ENCODE data around the gene HOXB4.

The HOXB4 gene

DNA sequence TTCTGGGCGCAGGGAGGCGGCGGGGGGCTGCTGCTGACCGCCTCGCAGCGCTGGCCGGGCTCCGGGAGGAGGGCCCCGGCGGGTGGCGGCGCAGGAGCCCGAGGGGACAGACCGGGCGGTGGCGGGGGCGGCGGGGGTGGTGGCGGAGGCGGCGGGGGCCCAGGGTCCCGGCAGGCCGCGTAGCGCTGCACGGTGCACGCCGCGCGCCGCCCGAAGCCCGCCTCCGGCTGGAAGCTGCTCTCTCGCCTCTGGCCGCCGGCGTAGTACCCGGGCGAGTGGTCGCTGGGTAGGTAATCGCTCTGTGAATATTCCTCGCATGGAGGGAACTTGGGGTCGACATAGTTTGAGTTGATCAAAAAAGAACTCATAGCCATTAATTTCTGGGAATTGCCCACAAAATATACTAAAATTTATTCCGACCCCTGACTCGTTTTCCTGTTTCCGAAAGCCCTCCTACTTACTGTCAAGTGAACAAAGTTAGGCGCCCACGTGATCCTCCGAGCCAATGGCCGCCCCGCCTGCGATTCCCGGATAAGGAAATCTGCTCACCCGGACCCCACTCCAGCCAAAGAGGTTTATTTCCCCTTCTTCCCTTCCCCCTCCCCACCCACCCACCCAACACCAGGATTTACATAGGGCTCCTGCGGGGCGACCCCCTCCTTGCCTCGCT lies at the start of gene HOXB4:
TSS of gene HOXB4 (minus strand) at position 405 of the 670 bp plus-strand sequence. CDS start at position 374, 31 bp downstream.
- peak; percentile 33 to 60 for DNase-seq (ENCODE audit: low read depth in 2 of 2)

DNA sequence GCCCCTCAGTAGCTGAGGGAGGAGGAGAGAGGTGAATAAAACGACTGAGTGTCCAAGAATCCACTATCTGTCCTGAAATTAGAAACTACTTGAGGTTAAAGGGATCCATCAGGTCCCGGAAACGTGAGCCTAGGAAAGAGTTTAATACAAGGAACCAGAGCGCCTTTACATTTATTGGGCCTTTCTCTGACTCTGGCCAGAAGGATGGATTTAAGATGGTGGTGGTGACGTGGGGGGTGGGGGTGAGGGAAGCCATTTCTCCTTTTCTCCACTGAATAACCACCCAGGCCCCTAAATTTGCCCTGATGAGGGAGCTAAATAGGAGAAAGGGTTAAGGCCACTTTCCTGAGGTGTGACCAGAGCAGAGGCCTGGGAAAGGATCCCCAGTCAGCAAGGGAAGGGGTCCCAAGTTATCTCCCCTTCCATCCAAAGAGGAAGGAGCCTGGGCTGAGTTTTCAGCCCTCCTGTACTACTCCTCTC lies 49.0 kb upstream of the HOXB4 start:
- DNase-seq (ENCODE audit: low read depth in 2 of 2) = no peak

DNA sequence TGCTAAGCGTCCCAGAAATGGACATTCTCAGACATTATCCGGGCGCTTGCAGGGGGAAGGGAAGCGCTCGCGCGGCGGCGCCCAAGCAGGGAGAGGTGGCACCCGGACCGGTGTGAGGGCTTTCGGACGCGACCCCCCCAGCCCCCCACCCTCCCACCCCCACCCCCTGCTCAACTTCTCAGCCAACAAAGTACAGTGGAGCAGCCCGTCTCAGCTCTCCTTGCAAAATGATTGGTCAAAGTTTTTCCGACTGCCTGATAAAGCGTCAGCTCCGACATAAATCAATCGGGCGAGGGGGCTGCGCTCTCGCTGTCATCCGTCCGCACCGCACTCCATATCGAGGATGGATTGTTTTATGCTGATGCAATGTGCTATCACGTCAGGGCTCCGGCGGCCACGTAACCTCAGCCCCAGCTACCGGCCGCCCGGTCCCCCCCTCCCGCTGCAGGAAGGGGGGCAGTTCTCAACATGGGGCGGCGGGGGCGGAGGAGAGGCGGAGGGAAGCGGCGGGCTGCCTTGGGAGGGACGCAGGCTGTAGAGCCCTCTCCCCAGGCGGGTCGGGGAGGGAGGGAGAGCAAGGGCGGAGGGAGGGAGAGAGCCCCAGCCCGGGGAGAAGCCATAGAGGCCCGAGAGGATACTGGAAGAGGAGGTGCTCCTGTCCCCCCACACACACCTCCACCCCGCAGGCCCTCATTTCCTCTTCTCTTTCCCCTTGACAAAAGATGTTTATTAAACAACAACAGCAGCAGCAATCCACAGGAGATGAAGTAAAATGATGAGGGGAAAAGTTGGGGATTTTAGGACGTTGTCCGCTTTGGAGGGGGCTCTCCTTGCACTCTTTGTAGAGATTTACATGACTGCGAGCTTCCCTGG lies 48.3 kb upstream of the HOXB4 start, which contains the start of gene HOXB9:
TSS of gene HOXB9 (minus strand) at position 114 of the 873 bp plus-strand sequence. CDS start at position 25, 89 bp downstream.
- no peak for DNase-seq (ENCODE audit: low read depth in 2 of 2)

DNA sequence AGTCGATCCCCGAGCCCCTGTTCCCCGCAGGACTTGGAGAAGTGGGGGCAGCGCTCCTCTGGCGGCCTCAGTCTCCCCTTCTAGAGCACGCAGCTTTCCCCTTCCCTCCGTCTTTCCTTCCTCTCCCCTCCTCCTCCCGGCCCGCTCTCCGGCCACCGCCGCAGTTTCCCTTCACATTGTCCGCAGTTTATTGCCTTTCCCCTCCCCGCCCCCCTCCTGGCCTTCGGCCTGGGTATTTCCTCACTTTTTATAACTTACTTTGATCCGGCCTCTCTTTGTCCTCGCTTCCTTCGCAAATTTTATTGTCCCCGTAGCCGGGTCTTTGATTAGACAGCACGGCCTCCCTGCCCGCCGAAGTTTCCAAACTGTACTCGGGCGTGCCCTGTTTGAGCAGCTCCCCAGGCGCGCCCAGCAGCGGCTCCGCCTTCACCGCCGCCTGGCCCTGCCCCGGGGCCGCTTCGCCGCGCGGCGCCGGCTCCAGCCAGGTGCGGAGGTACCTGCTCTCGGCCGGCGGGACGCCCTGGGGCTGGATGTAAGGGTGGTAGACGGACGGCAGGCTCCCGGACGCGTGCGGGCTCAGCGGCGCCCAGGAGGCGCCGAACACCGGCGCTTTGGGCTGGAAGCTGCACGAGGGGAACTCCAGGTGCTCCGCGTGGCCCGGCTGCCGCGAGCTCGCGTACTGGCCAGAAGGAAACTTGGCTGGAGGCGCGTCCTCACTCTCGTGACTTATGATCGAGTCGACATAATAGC lies 47.5 kb upstream of the HOXB4 start:
- DNase-seq (ENCODE audit: low read depth in 2 of 2) = no peak

DNA sequence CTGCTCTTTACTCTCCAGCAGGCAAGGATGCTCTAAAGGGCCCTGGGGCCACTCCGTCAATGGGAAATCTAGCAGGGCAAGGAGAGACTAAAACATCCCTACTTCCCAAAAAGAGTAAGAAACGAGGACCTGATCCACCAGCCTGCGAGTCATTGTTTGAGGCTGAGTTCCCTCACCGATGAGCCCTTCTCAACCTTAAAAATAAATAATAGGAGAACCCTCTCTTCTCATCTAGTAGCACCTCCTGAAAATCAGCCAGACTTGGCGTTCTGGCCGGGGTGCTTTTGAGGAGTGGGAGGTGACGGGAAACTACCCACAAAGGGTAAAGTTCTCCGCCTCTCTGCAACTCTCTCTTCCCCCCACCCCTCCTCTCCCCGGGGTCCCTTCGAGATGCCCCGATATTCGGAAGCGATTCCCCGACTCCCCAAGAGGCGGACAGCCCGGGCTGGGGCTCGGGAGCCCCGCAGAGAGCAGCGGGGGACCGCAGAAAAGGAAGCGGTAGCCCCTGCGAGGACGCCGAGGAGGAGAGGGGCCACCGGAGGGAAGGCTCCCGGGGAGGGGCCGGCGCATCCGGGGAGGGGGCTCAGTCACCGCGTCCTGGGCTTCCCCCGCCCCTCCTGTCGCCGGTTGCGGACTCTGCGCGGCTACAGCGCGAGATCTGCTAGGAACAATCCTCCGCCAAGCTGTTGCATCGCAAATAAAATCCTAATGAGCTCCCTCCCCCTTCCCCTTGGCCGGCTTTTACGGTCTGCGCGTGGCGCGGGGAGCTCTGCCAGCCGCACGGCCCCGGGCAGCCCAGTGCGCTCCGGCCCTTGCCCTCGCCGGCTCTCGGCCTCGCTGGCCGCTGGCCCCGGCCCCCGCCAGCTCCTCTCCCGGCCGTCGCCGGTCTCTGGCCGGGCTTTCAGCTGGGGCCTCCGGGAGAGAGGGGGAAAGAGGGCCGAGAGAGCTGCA lies 46.7 kb upstream of the HOXB4 start:
- DNase-seq (ENCODE audit: low read depth in 2 of 2) = no peak

DNA sequence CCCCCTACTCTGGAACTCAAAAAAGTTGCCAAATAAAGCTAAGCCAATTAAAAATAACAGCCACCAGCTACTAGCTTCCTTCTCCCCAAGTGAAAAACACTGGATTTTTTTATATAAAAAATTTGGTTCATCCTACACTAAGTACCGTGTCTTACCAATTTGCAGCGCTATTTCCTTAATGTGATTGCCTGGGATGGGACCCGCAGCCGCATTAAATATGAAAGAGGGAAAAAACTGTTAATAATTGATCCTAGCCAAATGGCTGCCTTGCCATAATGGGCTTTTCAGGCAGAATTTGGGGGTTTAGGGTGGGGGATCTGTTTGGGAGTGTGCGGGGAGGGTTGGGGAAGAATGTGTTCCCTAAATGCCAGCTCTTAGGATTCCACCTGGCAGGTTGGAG lies 46.0 kb upstream of the HOXB4 start:
- DNase-seq (ENCODE audit: low read depth in 2 of 2) = no peak

DNA sequence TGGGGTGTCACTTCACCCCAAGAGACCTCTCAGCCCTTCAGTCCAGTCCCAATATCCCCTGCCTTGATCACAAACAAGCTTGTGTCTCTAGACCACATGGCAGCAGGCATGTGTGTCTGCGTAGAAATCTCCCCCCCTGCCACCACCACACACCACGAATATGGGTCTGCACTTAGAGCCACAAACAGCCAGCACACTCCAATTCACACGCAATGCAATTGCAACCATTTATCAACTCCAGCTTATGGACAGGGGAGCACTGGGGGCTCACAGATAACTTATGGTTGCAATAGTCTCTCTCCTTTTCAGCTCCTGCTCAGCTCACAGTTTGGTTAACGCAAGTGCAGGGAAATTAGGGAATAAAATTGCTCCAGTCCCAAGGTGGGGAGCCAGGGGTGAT lies 45.4 kb upstream of the HOXB4 start:
- DNase-seq (ENCODE audit: low read depth in 2 of 2) = no peak

DNA sequence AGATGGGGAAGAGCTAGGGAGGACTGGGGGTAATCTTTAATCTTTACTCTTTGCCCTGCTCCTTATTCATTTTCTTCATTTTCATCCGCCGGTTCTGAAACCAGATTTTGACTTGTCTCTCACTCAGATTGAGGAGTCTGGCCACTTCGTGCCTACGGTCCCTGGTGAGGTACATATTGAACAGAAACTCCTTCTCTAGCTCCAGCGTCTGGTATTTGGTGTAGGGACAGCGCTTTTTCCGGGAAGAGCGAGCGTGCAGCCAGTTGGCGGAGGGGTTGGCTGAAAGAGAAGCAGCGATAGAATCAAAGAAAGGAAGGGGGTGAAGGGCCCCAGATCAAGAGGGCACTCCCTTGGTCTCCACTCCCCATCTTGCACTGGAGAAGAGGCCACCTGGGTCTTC lies 44.7 kb upstream of the HOXB4 start:
- no peak for DNase-seq (ENCODE audit: low read depth in 2 of 2)

DNA sequence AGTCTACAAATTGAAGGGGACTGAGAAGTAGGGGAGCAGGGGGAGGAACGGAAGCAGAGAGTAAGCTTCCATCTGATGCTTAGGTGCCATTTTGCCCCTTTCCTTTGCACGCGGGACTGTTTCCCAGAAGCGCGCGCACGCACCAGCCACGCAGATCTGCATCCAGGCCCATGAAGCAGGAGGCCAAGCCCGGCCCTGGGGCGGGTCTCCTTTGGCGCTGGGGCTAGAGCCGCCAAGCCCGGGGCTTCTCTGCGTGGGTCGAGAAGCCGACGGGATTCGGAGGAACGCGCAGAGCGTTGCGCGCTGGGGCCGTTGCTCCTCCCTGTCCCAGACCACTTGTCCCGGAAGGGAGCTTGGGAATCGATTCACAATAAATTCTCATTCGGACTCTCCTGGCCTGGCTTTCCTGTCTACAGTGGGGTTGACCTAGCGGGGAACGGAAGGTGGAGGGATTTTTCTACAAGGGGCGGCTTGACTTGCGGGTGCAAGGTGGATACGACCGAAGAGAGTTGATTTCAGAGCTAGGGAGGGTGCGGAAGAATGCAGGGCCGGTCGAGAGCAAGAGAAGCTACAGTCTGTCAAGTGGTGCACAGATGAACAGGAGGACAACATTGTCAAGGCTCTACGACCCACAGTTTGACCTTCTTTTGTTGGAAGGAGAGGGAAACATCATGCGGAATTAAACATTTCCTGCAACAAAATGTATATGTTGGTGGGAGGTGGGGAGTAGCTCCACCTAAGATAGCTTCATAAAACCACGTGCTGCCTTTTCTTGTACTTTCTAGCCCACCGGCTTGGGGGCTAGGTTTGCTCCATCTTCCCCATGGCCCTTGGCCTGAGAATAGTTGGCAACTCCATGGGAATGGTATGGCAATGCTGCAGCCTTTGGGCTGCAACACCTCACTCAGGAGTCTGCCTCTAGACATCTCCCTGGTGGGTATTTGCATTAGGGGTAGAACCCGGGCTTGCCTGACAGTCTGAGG lies 43.6 kb upstream of the HOXB4 start:
- no peak for DNase-seq (ENCODE audit: low read depth in 2 of 2)

DNA sequence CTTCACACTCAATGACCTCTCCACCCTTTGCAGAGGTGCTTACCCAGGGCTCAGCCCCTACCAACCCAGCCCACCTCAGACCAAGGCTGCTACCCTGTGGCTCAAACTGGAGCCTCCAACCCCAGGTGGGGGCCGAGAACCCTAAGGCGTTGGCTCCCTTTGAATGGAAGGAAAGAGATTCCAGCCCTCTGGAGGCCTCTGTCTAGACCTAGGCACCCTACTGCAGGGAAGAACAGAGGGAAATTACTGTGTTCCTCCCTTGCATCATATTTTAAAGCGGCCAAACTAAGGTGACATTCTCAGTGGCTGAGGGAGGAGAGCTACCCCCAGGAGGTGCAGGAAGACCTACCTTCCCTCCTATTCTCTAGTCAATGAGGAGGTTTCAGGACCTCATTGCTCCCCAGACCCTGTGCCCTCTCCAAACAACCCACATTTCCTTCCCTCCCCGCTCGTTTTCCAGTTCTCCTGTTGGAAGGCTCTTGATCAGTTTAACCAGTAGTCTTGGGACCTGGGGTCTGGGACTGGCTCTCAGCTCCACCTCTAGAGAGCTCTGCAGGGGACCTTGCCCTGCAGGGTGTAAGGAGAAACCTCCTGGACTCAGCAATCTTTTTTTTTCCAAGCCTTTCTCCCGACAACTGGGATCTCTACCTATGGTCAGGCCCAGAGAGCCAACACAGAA lies 42.5 kb upstream of the HOXB4 start:
- DNase-seq (ENCODE audit: low read depth in 2 of 2) = no peak

DNA sequence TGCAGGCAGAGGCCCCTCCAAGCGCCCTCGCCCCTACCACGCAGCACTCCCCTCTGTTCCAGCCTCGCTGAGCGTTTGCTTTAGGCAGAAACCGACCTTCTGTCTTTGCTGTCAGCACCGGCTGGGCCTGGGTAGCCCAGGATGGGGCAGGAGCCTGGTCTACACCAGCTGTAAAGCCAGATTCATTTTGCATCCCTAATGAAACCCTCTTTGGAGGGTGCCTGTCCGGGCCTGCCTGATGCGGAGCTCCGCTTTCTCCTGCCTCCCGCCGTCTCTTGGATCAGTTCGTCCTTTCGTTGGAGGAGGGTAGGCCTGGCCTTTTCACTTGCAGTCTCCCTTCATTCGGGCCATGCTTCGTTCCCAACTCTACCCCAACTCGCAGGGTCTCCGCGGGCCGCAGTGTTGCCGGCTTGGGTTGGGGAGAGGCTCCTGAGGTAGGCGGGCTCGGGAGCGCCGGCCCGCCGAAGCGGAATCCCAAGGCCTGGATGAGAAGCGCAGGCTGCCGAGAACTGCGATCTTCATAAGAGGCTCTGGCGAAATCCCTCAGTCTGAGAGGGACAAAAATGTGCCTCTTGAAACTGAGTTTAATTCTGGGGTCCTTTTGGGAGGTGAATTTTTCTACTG lies 41.8 kb upstream of the HOXB4 start:
- DNase-seq (ENCODE audit: low read depth in 2 of 2) = no peak

DNA sequence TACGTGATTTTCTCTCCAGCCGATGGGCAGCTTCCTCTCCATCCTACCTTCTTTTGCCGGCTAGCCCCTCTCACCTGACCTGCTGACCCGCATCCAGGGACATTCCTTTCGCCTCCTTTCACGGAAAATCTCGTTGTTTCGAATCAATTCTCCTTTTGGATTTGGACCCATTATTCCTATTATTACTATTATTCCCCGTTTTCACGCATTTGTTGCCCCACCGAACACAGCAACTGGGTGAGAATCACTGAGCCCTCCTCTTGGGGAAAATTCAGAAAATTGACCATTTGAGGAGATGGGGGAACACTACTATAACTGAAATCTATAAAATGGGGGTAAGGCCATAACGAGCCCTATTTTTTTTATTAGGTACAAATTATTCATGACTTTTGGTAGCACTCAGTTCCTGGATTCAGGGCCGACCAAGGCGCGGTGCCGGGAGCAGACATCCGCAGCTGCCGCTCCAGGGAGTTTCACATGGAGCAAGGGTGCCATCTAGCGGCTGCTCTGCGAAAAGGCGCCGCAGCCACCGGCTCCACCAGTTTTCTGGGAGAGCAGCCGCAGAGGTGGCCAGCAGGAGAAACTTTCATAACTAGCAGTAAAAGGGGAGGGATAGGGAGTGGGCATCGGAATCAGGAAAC lies 40.2 kb upstream of the HOXB4 start:
- DNase-seq (ENCODE audit: low read depth in 2 of 2) = peak; percentile 76 to 80

DNA sequence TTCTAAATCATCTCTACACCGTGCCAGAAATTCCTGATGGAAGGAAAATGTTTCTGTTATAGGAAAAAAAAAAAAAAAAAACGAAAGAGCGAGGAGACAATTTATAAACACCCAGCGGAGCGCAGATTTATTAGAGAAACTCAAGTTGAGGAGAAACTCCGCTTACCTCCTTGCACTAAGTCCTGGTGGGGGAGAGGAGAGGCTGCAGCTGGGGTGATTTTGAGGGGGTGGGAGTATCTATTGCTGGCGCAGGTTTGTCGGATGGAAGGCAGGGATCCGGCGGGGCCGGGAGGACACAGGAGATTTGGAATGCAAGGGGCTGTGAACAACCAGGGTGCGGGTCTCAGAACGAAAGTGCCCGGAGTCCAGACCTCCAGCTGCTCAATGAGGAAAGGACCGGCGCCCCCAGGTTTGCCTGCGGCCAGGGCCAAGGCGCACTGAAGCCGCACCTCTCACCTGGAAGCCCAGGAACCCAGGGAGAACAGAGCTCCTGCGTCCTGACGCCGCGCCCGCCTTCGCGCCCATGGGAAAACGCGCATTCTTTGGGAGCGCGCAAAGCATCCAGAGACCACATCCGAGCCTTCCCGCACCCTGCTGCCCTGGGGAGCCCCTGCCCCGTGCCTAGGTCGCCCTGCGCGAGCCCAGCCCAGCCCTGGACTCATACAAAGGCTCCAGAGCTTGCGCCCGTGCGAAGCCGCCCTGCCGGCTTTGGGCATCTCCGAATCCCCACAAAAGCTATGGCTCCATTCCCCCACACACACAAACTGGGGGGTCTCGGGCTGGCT lies 39.5 kb upstream of the HOXB4 start:
- no peak for DNase-seq (ENCODE audit: low read depth in 2 of 2)

DNA sequence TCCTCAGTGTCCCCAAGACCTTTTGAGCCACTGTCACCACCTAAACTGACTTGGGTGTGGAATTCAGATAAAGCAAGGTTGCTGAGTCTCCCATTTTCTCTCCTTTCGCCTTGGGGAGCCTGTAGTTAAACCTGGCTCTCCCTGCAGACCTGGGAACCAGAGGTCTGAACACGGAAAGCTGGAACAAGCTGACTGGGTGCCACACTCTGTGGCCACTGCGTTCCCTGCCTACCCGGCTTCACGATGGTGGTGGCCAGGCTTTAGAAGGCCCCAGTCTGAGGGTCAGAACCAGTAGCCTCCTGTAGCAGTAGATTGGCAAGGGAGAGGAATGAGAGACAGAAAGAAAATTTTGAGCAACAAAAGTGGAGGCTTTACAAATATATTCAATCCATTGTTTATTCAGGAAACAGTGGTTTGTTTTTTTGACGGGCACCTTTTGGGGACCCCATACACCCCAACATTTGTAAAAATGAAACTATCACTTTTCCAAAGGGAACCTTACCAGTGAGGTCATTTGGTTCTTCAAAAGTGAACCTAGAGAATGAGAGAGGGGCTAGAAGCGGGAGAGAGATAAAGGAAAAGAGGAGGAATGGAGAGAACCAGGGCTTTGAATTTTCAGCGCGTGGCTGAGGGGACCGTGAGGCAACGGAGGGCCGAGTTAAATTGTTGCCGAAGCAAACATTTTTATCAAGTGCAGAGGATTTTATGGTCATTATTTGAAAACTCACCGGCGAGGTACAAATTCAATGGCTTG lies 38.7 kb upstream of the HOXB4 start:
- DNase-seq (ENCODE audit: low read depth in 2 of 2) = no peak

DNA sequence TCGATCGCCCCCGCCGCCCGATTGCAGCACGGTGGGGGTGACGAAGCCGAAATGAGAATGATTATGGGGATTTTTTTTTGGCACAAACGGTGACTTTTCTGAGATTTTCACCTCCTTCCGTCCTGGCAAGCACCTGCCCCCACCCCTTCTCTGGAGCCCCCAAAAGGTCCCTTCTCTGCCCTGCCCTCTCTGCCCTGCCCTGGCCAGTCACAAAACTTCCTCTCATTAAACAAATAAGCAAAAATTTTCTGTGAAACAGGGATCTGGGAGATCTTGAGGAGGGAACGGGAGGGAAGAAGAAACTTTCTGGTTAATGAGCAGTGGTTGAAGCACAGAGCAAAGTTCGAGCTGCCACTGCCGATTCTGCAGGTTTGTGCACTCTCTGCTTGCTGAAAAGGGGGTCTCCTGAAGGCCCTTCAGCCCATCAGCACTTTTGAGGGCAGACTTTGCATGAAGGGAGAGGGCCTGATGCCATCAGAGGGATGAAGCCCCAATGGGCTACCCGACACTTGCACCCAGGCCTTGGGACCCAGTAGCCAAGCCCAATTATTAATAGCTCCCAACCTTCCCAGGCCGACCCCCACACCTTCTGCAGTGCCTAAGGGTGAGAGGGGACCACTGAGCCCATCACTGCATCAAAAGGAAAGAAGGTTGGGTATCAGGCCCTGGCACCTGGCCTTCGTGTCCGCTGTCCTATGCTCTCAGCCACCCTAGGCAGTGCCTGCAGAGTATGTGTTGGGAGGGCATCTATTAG lies 38.0 kb upstream of the HOXB4 start:
- no peak for DNase-seq (ENCODE audit: low read depth in 2 of 2)
